Osteoblast (primary cell): ENCODE results near the gene ASB5. TPM values are rescaled to one million over a fixed set of nuclear protein-coding genes. Genes with fewer than 3 reads are reported as not detected.

ENCODE experiments used
- DNase-seq: peaks from one replicate; pipeline ENCODE4 v3.0.0; 2011; ENCODE audit warnings: low spot score, mixed read lengths; ENCODE audit not compliant: insufficient read length; ENCODE audit errors: missing footprints
- H2AFZ ChIP-seq: 2 replicates; pipeline ENCODE4 v1.6.0; 2011; ENCODE audit warnings: mild to moderate bottlenecking, low read length
- H3K27ac ChIP-seq: 2 replicates; pipeline ENCODE4 v1.5.1; 2011; ENCODE audit warnings: mild to moderate bottlenecking, low read depth, low read length, moderate library complexity
- H3K27me3 ChIP-seq: 2 replicates; pipeline ENCODE4 v1.6.0; 2012; ENCODE audit warnings: mild to moderate bottlenecking, control low read depth, inconsistent platforms, low read length, moderate library complexity; ENCODE audit not compliant: insufficient read depth
- H3K36me3 ChIP-seq: 2 replicates; pipeline ENCODE4 v1.5.1; 2011; ENCODE audit warnings: mild to moderate bottlenecking, low read length, control low read depth, moderate library complexity; ENCODE audit not compliant: insufficient read depth
- H3K4me1 ChIP-seq: 2 replicates; pipeline ENCODE4 v1.5.1; 2011; ENCODE audit warnings: mild to moderate bottlenecking, low read length, control low read depth, moderate library complexity; ENCODE audit not compliant: insufficient read depth
- H3K4me2 ChIP-seq: 2 replicates; pipeline ENCODE4 v1.6.0; 2011; ENCODE audit warnings: mild to moderate bottlenecking, low read length; ENCODE audit not compliant: insufficient read depth
- H3K4me3 ChIP-seq: fragments of 200-600 bp; sonication (generic); 3 replicates; pipeline ENCODE4 v1.5.1; 2012; ENCODE audit warnings: mild to moderate bottlenecking, low read length, inconsistent platforms; ENCODE audit not compliant: insufficient read depth
- H3K79me2 ChIP-seq: 2 replicates; pipeline ENCODE4 v1.6.0; 2012; ENCODE audit warnings: mild to moderate bottlenecking, low read length, control low read depth, inconsistent platforms; ENCODE audit not compliant: insufficient read depth
- H3K9me3 ChIP-seq: 2 replicates; pipeline ENCODE4 v1.5.1; 2011; ENCODE audit warnings: low read depth, low read length, control low read depth
- H4K20me1 ChIP-seq: 2 replicates; pipeline ENCODE4 v1.6.0; 2012; ENCODE audit warnings: mild to moderate bottlenecking, low read length, control low read depth; ENCODE audit not compliant: insufficient read depth
- CTCF ChIP-seq: IDR thresholded peaks from 2 replicates; pipeline ENCODE4 v1.5.1; 2011; ENCODE audit warnings: mild to moderate bottlenecking, low read depth, low read length, moderate library complexity; ENCODE audit errors: extremely low read depth
- total RNA-seq: library from RNA; depleted of rRNA; stranded (reverse); fragments of >200 nt; gene quantifications from 2 replicates; pipeline ENCODE4 v1.2.3, GENCODE V29; 2012

The ASB5 gene
- total RNA-seq, 1 donor, result 1.1 TPM

- no peaks in the 10 kb centered on the region for H3K27me3 ChIP-seq
- no peak overlapping the region for H3K4me3 ChIP-seq
- no peaks in the 10 kb centered on the region for H3K9me3 ChIP-seq
- no peaks in the 10 kb centered on the region for H3K79me2 ChIP-seq
- no peak for TF ChIP-seq CTCF
- no peaks in the 10 kb centered on the region for H4K20me1 ChIP-seq
- peaks cover 22% of the 10 kb centered on the region for H3K4me1 ChIP-seq
- no peak for DNase-seq
- peak overlapping the region; percentile 92 for H3K27ac ChIP-seq
- H3K36me3 ChIP-seq, result no peaks in the 10 kb centered on the region
- peak overlapping the region; percentile 56 for H3K4me2 ChIP-seq
- H2AFZ ChIP-seq, result peak overlapping the region; percentile 23
Measured at GRCh38 chr4:176238826-176239225, 30.2 kb downstream of the ASB5 start.

- Histone ChIP-seq H2AFZ (no peak overlapping the region), H3K4me2 (peak overlapping the region; percentile 56), H3K79me2 (no peaks in the 10 kb centered on the region), H4K20me1 (no peaks in the 10 kb centered on the region), H3K27me3 (no peaks in the 10 kb centered on the region), H3K36me3 (no peaks in the 10 kb centered on the region), H3K9me3 (no peaks in the 10 kb centered on the region), H3K4me3 (no peak overlapping the region), H3K27ac (peak overlapping the region; percentile 92), H3K4me1 (peaks cover 22% of the 10 kb centered on the region)
- peak; percentile 61 for DNase-seq
- TF ChIP-seq CTCF, result no peak
Measured at GRCh38 chr4:176238157-176238610, 30.8 kb downstream of the ASB5 start.

GRCh38 chr4:176236946-176237345 lies 32.1 kb downstream of the ASB5 start:
- peak overlapping the region; percentile 56 for H3K4me2 ChIP-seq
- no peaks in the 10 kb centered on the region for H3K9me3 ChIP-seq
- H2AFZ ChIP-seq, result peak overlapping the region; percentile 39
- H4K20me1 ChIP-seq, result no peaks in the 10 kb centered on the region
- no peak for TF ChIP-seq CTCF
- DNase-seq, result no peak
- H3K4me1 ChIP-seq, result peaks cover 22% of the 10 kb centered on the region
- H3K27ac ChIP-seq, result peak overlapping the region; percentile 92
- no peaks in the 10 kb centered on the region for H3K27me3 ChIP-seq
- no peak overlapping the region for H3K4me3 ChIP-seq
- H3K36me3 ChIP-seq, result no peaks in the 10 kb centered on the region
- no peaks in the 10 kb centered on the region for H3K79me2 ChIP-seq

- Histone ChIP-seq H3K4me1 (no peaks in the 10 kb centered on the region), H3K36me3 (no peaks in the 10 kb centered on the region), H3K4me3 (no peak overlapping the region), H3K4me2 (no peak overlapping the region), H3K27me3 (no peaks in the 10 kb centered on the region), H3K27ac (no peak overlapping the region), H4K20me1 (no peaks in the 10 kb centered on the region), H3K9me3 (no peaks in the 10 kb centered on the region), H2AFZ (peak overlapping the region; percentile 32), H3K79me2 (no peaks in the 10 kb centered on the region)
- DNase-seq, result no peak
- no peak for TF ChIP-seq CTCF
Measured at GRCh38 chr4:176230836-176231235, 38.2 kb downstream of the ASB5 start.
